Activated CD4-positive, alpha-beta T cell treated with anti-CD3 and anti-CD28 coated beads, Interleukin-2, amount 10 ng/mL, durations not matched to agents 7 days and 5 days (primary cell): ENCODE results near the gene SMAGP. TPM values are rescaled to one million over a fixed set of nuclear protein-coding genes. Genes with fewer than 3 reads are reported as not detected.
"Not testable (repeated sequence)": the region's sequence is repeated elsewhere in the genome, so short reads cannot be mapped to it uniquely, and the experiment has no call there.

Experiments used
- CTCF ChIA-PET: fragments of 350-600 bp; sonication (Branson Sonifier 250); formaldehyde crosslinking; loops from one replicate; lab custom pipeline; 2021; ENCODE audit warnings: antibody characterized with exemption; lab: Charles Lee
- POLR2A ChIA-PET: fragments of 350-600 bp; sonication (Branson Sonifier 250); formaldehyde crosslinking; loops from one replicate; lab custom pipeline; 2021; ENCODE audit warnings: antibody characterized with exemption; lab: Charles Lee
- DNase-seq: peaks from one replicate; pipeline ENCODE4 v3.0.0-alpha.2; 2020
- H3K27ac Mint-ChIP-seq: one replicate; pipeline ENCODE4 v1.8.0; 2021; ENCODE audit warnings: mild to moderate bottlenecking, moderate library complexity, mixed read lengths
- H3K27me3 Mint-ChIP-seq: one replicate; pipeline ENCODE4 v1.8.0; 2021; ENCODE audit warnings: mixed read lengths
- H3K36me3 Mint-ChIP-seq: one replicate; pipeline ENCODE4 v1.8.0; 2021; ENCODE audit warnings: low read depth, mixed read lengths
- H3K4me1 Mint-ChIP-seq: one replicate; pipeline ENCODE4 v1.8.0; 2021; ENCODE audit warnings: mixed read lengths
- H3K4me3 Mint-ChIP-seq: one replicate; pipeline ENCODE4 v1.8.0; 2021; ENCODE audit warnings: mild to moderate bottlenecking, moderate library complexity, mixed read lengths
- H3K9me3 Mint-ChIP-seq: one replicate; pipeline ENCODE4 v1.8.0; 2021; ENCODE audit warnings: mixed read lengths
- total RNA-seq, 2 experiments: library from RNA; stranded (reverse); gene quantifications; one replicate each; pipeline ENCODE4 v1.2.3, GENCODE V29; 2021

SMAGP gene
- 1 to 10 TPM; 1.6 to 1.7 TPM for total RNA-seq

- Mint-ChIP-seq H3K27ac (peak within 1 kb of the TSS; percentile 64), H3K4me3 (peak within 1 kb of the TSS; percentile 75), H3K9me3 (no peaks in the 10 kb centered on the region), H3K27me3 (peaks cover 26% of the 10 kb centered on the region), H3K36me3 (peaks cover 4% of the 10 kb centered on the region), H3K4me1 (peaks cover 26% of the 10 kb centered on the region)
- CTCF ChIA-PET, result interaction anchor here (0.6 to 2.6 kb wide), 10 partner anchors 16 to 1130 kb away, joined by 3 to 20 read pairs (median 3); no protein-coding TSS in a partner anchor
- POLR2A ChIA-PET, result interaction anchor here (0.5 kb wide), 1 partner anchor 347 kb away, joined by 5 read pairs; no protein-coding TSS in a partner anchor
- DNase-seq, result peak; percentile 44
These were observed at the start of gene SMAGP for GRCh38 chr12:51270067-51270950. Gene SMAGP, minus strand, starts transcription at chr12:51270415. Its CDS starts 1,137 bp downstream, at chr12:51269278.

GRCh38 chr12:51318846-51319599 is 48.8 kb upstream of the SMAGP start:
- Mint-ChIP-seq H3K4me1 (peaks cover 65% of the 10 kb centered on the region), H3K27me3 (no peaks in the 10 kb centered on the region), H3K4me3 (peak overlapping the region; percentile 70), H3K36me3 (peaks cover 71% of the 10 kb centered on the region), H3K9me3 (no peaks in the 10 kb centered on the region), H3K27ac (peak overlapping the region; percentile 94)
- ChIA-PET CTCF (interaction anchor here (0.6 to 1.6 kb wide), 5 partner anchors 13 to 269 kb away, joined by 3 to 6 read pairs (median 3); no protein-coding TSS in a partner anchor), POLR2A (interaction anchor here (0.6 to 0.7 kb wide), 2 partner anchors 14 to 46 kb away, joined by 3 to 5 read pairs; no protein-coding TSS in a partner anchor)
- DNase-seq, result peak; percentile 71

- Mint-ChIP-seq H3K4me3 (peak overlapping the region; percentile 70), H3K36me3 (peaks cover 71% of the 10 kb centered on the region), H3K4me1 (peaks cover 70% of the 10 kb centered on the region), H3K27ac (peak overlapping the region; percentile 94)
- H3K27me3 Mint-ChIP-seq, H3K9me3 Mint-ChIP-seq, DNase-seq: not testable (repeated sequence)
- CTCF ChIA-PET, result interaction anchor here (0.7 to 1.6 kb wide), 4 partner anchors 14 to 296 kb away, joined by 3 to 6 read pairs (median 3); no protein-coding TSS in a partner anchor
- POLR2A ChIA-PET, result interaction anchor here (0.6 to 0.7 kb wide), 2 partner anchors 15 to 45 kb away, joined by 3 to 5 read pairs; no protein-coding TSS in a partner anchor
These were observed 48.0 kb upstream of the SMAGP start for GRCh38 chr12:51318057-51318806.

- H3K36me3 Mint-ChIP-seq, result peaks cover 69% of the 10 kb centered on the region
- peaks cover 51% of the 10 kb centered on the region for H3K4me1 Mint-ChIP-seq
- H3K27ac Mint-ChIP-seq, result no peak overlapping the region
- ChIA-PET CTCF (interaction anchor here (1.1 kb wide), 1 partner anchor 17 kb away, joined by 3 read pairs; no protein-coding TSS in a partner anchor), POLR2A (no interaction called here)
- no peaks in the 10 kb centered on the region for H3K27me3 Mint-ChIP-seq
- DNase-seq, result no peak
- no peaks in the 10 kb centered on the region for H3K9me3 Mint-ChIP-seq
- H3K4me3 Mint-ChIP-seq, result no peak overlapping the region
These were observed 41.2 kb upstream of the SMAGP start for GRCh38 chr12:51311389-51311788.

GRCh38 chr12:51307655-51308593 is 37.7 kb upstream of the SMAGP start:
- CTCF ChIA-PET, result interaction anchor here (0.8 to 2.2 kb wide), 4 partner anchors 24 to 39 kb away, joined by 3 to 6 read pairs (median 4); no protein-coding TSS in a partner anchor
- peak overlapping the region; percentile 21 for H3K27ac Mint-ChIP-seq

DNA sequence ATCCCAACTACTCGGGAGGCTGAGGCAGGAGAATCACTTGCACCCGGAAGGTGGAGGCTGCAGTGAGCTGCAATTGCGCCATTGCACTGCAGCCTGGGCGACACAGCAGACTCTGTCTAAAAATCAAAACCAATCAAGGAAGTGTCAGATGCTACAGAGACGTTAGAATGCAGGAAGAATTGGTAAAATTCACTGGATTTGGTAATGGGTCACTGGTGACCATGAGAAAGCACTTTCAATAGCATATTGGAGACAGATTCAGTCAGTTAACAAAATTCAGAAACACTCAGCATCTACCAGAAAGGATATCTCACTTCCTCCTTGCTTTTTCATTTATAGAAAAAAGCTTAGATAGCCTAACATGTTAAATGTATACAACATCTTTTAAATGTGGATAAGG is 36.3 kb upstream of the SMAGP start:
- no peak overlapping the region for H3K4me3 Mint-ChIP-seq
- no peaks in the 10 kb centered on the region for H3K9me3 Mint-ChIP-seq
- H3K27me3 Mint-ChIP-seq, result no peaks in the 10 kb centered on the region
- ChIA-PET CTCF (no interaction called here), POLR2A (no interaction called here)
- H3K36me3 Mint-ChIP-seq, result peaks cover 70% of the 10 kb centered on the region
- no peak for DNase-seq
- no peak overlapping the region for H3K27ac Mint-ChIP-seq
- H3K4me1 Mint-ChIP-seq, result peaks cover 35% of the 10 kb centered on the region

More at GRCh38 chr12:51307655-51308593, 37.7 kb upstream of the SMAGP start:
- POLR2A ChIA-PET, result interaction anchor here (0.6 kb wide), 1 partner anchor 148 kb away, joined by 3 read pairs; no protein-coding TSS in a partner anchor
- H3K9me3 Mint-ChIP-seq, result no peaks in the 10 kb centered on the region
- DNase-seq, result no peak
- H3K4me3 Mint-ChIP-seq, result no peak overlapping the region
- peaks cover 70% of the 10 kb centered on the region for H3K36me3 Mint-ChIP-seq
- peaks cover 41% of the 10 kb centered on the region for H3K4me1 Mint-ChIP-seq
- H3K27me3 Mint-ChIP-seq, result no peaks in the 10 kb centered on the region

DNA sequence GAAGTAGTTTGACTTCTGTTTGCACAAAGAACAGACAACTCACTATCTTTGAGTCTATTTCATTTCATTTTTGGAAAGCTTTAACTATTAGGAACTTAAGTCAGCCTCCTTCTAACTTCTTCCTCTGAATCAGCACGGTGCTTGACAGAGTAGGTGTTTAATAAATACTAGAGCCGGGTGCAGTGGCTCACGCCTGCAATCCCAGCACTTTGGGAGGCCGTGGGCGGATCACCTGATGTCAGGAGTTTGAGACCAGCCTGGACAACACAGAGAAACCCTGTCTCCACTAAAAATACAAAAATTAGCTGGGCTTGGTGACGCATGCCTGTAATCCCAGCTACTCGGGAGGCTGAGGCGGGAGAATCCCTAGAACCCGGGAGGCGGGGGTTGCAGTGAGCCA is 30.6 kb upstream of the SMAGP start:
- DNase-seq, H3K27ac Mint-ChIP-seq, POLR2A ChIA-PET, H3K9me3 Mint-ChIP-seq, H3K27me3 Mint-ChIP-seq, H3K4me3 Mint-ChIP-seq, H3K4me1 Mint-ChIP-seq: not testable (repeated sequence)
- H3K36me3 Mint-ChIP-seq, result peaks cover 60% of the 10 kb centered on the region
- CTCF ChIA-PET, result interaction anchor here (0.6 to 1.2 kb wide), 3 partner anchors 26 to 291 kb away, joined by 3 to 4 read pairs (median 3); no protein-coding TSS in a partner anchor

DNA sequence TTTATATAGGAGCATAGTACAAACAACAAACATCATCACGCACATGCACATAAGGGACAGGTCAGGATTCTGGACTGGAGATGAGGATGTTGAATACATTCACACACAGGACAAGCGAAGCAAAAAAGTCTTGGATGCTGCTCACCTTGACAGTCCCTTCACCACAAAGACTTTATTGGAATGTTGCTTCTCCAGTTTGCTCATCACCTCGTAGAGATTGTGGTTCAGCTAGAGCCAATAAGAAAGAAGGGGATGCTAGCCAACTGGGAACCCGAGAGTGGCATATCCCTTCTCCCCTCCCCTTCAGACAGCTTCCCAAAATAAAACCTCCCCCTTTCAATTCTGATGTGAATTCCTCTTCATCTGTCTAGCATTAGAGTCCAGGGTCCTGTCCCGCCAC is 25.4 kb upstream of the SMAGP start:
- H3K27ac Mint-ChIP-seq, result no peak overlapping the region
- no peak overlapping the region for H3K4me3 Mint-ChIP-seq
- no peaks in the 10 kb centered on the region for H3K27me3 Mint-ChIP-seq
- peaks cover 60% of the 10 kb centered on the region for H3K36me3 Mint-ChIP-seq
- H3K9me3 Mint-ChIP-seq, result no peaks in the 10 kb centered on the region
- H3K4me1 Mint-ChIP-seq, result peaks cover 7% of the 10 kb centered on the region
- ChIA-PET POLR2A (no interaction called here), CTCF (interaction anchor here (0.7 kb wide), 1 partner anchor 25 kb away, joined by 3 read pairs; no protein-coding TSS in a partner anchor)
- no peak for DNase-seq

DNA sequence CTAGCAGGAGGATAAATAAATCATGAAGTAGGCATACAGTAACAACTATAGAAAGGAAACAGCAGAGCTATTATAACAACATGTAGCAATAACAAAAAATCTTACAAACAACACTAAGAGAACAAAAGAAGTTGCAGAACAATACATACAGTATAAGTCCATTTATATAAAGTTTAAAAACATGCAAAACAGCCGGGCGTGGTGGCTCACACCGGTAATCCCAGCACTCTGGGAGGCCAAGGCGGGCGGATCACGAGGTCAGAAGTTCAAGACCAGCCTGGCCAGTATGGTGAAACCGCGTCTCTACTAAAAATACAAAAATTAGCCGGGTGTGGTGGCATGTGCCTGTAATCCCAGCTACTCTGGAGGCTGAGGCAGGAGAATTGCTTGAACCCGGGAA is 23.9 kb upstream of the SMAGP start:
- POLR2A ChIA-PET, H3K27ac Mint-ChIP-seq: not testable (repeated sequence)

DNA sequence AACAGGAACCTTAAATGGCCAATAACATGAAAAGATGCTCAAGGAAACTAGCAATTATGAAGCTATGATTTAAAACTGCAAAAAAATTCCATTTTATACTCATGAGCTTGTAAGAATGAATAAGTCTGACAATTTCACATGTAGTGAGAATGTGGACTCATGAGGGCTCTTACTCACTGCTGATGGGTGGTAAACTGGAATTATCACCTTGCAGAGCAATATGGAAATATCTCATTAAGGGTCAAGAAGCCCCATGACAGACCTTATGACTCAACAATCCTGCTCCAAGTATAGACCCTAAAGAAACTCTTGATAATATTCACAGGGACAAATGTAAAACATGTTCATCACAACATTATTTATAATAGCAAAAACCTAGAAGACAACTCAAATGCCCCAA is 23.5 kb upstream of the SMAGP start:
- ChIA-PET POLR2A (no interaction called here), CTCF (interaction anchor here (0.6 kb wide), 1 partner anchor 16 kb away, joined by 3 read pairs; no protein-coding TSS in a partner anchor)
- Mint-ChIP-seq H3K4me3 (no peak overlapping the region), H3K36me3 (peaks cover 61% of the 10 kb centered on the region), H3K4me1 (peaks cover 7% of the 10 kb centered on the region), H3K9me3 (no peaks in the 10 kb centered on the region), H3K27me3 (no peaks in the 10 kb centered on the region), H3K27ac (no peak overlapping the region)
- no peak for DNase-seq

More for the DNA sequence above, 23.9 kb upstream of the SMAGP start:
- not testable (repeated sequence) for H3K27me3 Mint-ChIP-seq, DNase-seq, H3K9me3 Mint-ChIP-seq, H3K4me1 Mint-ChIP-seq, H3K4me3 Mint-ChIP-seq
- CTCF ChIA-PET, result interaction anchor here (0.9 kb wide), 1 partner anchor 17 kb away, joined by 3 read pairs; no protein-coding TSS in a partner anchor
- peaks cover 62% of the 10 kb centered on the region for H3K36me3 Mint-ChIP-seq
